Measurements from ENCODE around the gene IRF5.

Gene IRF5

DNA sequence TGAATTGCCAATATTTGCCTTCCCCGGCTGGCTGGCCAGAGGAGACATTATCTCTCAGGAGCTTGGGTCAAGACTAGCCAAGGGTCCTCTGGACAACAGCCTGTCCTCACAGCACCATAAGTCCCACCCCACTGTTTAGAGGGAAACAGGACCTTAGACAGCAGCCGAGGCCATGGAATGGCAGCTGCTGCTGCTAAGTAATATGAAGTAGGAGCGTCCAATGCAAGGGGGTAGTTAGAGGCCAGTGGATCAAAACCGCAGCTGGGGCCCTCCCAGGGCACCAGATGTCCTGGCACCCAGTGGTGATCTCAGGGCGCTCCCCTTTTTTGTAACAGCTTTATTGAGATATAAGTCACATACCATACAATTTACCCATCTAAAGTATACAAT lies 14.3 kb upstream of the IRF5 start:
- TF ChIP-seq, protein P1, sequence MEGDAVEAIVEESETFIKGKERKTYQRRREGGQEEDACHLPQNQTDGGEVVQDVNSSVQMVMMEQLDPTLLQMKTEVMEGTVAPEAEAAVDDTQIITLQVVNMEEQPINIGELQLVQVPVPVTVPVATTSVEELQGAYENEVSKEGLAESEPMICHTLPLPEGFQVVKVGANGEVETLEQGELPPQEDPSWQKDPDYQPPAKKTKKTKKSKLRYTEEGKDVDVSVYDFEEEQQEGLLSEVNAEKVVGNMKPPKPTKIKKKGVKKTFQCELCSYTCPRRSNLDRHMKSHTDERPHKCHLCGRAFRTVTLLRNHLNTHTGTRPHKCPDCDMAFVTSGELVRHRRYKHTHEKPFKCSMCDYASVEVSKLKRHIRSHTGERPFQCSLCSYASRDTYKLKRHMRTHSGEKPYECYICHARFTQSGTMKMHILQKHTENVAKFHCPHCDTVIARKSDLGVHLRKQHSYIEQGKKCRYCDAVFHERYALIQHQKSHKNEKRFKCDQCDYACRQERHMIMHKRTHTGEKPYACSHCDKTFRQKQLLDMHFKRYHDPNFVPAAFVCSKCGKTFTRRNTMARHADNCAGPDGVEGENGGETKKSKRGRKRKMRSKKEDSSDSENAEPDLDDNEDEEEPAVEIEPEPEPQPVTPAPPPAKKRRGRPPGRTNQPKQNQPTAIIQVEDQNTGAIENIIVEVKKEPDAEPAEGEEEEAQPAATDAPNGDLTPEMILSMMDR (IDR thresholded peaks at IDR 0.05; ENCODE audit: insufficient read depth, low read length, missing control alignments): no peak
- no peak overlapping the region for H3K4me3 ChIP-seq (ENCODE audit: low read depth, low read length)
- no peak for DNase-seq (ENCODE audit: low read depth, low spot score)
- POLR2A ChIA-PET: no interaction called here
- CTCF ChIA-PET: interaction anchor here (1.2 to 2.3 kb wide), 3 partner anchors 20 to 168 kb away, joined by 3 to 8 read pairs (median 7); no protein-coding TSS in a partner anchor

DNA sequence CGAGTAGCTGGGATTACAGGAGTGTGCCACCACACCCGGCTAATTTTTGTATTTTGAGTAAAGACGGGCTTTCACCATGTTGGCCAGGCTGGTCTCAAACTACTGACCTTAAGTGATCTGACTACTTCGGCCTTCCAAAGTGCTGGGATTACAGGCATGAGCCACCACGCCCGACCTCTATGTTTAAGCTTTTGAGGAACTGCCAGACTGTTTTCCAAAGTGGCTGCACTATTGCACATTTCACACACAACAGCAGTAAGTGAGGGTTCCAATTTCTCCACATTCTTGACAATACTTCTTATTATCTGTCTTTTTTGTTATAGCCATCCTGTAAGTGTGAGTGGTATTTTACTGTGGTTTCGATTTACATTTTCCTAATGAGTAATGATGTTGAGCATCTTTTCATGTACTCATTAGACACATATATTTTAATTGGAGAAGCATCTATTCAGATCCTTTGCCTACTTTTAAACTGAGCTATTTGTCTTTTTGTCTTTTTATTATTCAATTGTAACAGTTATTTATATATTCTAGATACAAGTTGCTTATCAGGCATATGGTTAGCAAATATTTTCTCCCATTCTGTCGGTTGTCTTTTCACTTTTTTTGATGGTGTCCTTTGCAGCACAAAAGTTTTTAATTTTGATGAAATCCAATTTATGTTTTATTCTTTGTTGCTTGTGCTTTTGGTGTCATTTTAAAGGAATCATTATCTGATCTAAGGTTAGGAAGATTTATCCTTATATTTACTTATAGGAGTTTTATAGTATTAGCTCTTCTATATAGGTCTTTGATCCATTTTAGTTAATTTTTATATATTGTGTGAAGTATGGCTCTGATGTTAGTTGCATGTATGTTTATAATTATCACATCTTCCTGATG lies 12.8 kb upstream of the IRF5 start:
- no peak for DNase-seq (ENCODE audit: low read depth, low spot score)
- no peak overlapping the region for H3K4me3 ChIP-seq (ENCODE audit: low read depth, low read length)
- CTCF ChIA-PET: interaction anchor here (0.6 to 1.0 kb wide), 2 partner anchors 40 to 166 kb away, joined by 3 read pairs; no protein-coding TSS in a partner anchor
- POLR2A ChIA-PET: no interaction called here
- TF ChIP-seq, protein P1 (IDR thresholded peaks at IDR 0.05; ENCODE audit: insufficient read depth, low read length, missing control alignments): no peak

DNA sequence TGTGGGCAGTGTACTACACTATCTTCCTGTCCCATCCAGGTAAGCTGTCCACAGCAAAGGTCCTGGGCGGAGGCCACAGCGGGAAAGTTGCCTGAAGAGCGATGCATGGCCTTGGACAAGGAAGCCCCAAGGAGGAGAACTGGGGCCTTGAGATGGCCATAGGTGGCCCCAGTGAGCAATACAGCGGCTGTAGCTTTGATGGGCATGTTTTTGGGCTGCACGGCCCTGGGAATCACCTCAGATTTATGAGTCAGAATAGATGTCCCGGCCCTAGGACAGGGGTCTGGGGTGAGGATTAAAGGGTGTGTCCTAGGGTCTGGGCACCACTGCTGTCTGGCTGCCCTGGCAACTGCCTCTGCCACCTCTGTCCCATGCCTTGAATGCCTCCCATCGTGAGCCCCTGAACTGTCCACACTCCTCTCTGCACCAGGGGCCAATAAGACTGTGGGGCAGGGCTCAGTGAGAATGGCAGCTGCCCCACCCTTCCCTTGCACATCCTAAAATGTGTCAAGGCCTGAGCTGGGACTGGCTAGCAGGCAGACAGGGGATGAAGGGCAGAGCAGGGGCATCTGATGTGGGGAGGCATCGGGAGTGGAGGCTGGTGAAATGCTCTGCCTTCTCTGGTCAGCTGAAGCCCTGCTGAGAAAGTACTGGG lies 9.4 kb upstream of the IRF5 start:
- TF ChIP-seq, protein P1 (IDR thresholded peaks at IDR 0.05; ENCODE audit: insufficient read depth, low read length, missing control alignments): no peak
- CTCF ChIA-PET: no interaction called here

DNA sequence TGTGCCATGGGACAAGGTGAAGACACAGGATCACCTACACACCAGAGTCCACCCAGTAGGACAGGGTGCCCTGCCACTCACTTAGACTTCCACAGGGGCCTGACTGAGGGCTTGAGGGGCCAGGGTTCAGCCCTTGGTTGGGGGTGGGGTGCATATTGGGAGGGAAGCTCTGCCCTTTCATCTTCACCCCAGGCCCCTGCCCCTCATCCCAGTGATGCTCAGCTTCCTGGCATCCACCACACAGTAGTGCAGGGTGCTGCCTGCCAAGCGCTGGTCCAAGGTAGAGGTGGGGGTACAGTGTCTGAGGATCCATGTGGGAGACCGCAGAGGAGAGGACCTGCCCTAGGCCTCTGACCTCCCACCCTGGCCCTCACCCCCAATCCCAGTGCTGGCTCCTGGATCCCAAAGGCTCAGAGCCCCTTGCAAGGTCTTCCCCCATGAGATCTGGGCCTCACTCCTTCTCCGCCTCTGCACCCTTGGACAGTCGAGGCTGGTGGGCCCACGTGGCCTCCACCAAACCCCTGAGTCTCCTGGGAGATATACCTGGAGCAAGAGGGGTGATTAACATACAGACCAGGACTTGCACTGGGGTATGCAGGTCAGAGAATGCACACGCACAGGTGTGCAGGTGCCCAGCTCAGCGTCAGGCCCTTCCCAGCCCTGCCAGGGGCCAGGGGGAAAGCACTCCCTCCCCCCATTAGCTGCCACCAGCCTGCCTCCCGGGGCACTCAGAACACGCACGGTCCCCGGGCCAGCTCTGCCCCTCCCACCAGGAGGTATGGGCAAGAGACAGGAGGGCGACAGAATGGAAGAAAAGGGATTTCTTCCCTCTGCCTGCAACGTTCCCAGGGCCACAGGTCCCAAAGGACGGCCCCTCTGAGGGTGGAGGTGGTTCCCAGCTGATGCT lies 8.6 kb upstream of the IRF5 start:
- H3K4me3 ChIP-seq (ENCODE audit: low read depth, low read length): no peak overlapping the region
- TF ChIP-seq, protein P1 (IDR thresholded peaks at IDR 0.05; ENCODE audit: insufficient read depth, low read length, missing control alignments): no peak
- DNase-seq (ENCODE audit: low read depth, low spot score): no peak
- ChIA-PET POLR2A (no interaction called here), CTCF (interaction anchor here (0.9 kb wide), 1 partner anchor 10 kb away, joined by 3 read pairs; no protein-coding TSS in a partner anchor)

More for the DNA sequence above, 9.4 kb upstream of the IRF5 start:
- no peak overlapping the region for H3K4me3 ChIP-seq (ENCODE audit: low read depth, low read length)
- no peak for DNase-seq (ENCODE audit: low read depth, low spot score)
- POLR2A ChIA-PET: no interaction called here

DNA sequence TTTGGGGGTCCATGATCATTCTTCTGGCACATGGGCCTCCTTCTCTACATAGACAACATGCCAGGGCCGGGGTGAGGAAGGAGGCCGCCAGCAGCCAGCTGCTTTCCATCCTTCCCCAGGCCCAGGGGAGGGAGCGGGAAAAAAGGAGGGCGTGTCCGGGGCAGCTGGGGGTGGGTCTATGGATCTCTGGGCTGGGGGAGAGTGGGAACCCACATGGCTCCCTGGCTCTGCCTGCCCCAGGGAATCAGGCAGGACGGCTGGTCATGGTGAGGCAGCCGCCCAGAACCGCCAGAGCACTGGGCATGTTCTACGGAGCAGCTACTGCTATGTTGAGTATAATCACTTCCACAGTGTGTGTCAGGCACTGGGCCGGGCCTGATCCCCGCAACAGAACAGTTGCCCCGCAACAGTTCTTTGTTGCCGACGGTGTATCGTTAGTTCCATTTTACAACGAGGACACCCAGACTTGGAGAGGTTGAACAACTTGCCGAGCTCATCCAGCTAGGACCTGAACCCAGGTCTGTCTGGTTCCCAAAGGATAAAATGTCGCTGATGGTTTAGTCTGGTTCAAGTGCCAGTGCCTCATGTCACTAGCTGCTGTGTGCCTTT lies 6.4 kb upstream of the IRF5 start:
- no peak overlapping the region for H3K4me3 ChIP-seq (ENCODE audit: low read depth, low read length)
- ChIA-PET POLR2A (no interaction called here), CTCF (interaction anchor here (1.4 kb wide), 1 partner anchor 232 kb away, joined by 6 read pairs; no protein-coding TSS in a partner anchor)
- TF ChIP-seq, protein P1 (IDR thresholded peaks at IDR 0.05; ENCODE audit: insufficient read depth, low read length, missing control alignments): no peak
- no peak for DNase-seq (ENCODE audit: low read depth, low spot score)
